Calu3 (cell line): ENCODE results near the gene RAI1. TPM values are rescaled to one million over a fixed set of nuclear protein-coding genes. Genes with fewer than 3 reads are reported as not detected.

ENCODE experiments used
- BruUV-seq: library from RNA; stranded (reverse); fragments of 400-500 nt; replicated peaks from 2 replicates; lab custom pipeline; 2021; lab: Mats Ljungman, UMichigan
- CTCF ChIA-PET: fragments of 300-600 bp; sonication (Branson Sonifier 250); formaldehyde crosslinking; loops from one replicate; lab custom pipeline; 2022; ENCODE audit warnings: antibody characterized with exemption; lab: Charles Lee
- DNase-seq: peaks from one replicate; pipeline ENCODE4 v3.0.0; 2022
- H3K27ac Mint-ChIP-seq: one replicate; pipeline ENCODE4 v1.8.0; 2022; ENCODE audit warnings: mixed read lengths; ENCODE audit not compliant: unreplicated experiment
- H3K27me3 Mint-ChIP-seq: one replicate; pipeline ENCODE4 v1.8.0; 2022; ENCODE audit warnings: mixed read lengths; ENCODE audit not compliant: unreplicated experiment
- H3K36me3 Mint-ChIP-seq: one replicate; pipeline ENCODE4 v1.8.0; 2022; ENCODE audit warnings: mild to moderate bottlenecking, moderate library complexity, mixed read lengths; ENCODE audit not compliant: insufficient read depth, unreplicated experiment
- H3K4me1 Mint-ChIP-seq: one replicate; pipeline ENCODE4 v1.8.0; 2022; ENCODE audit warnings: mild to moderate bottlenecking, low read depth, mixed read lengths; ENCODE audit not compliant: unreplicated experiment
- H3K4me3 Mint-ChIP-seq: one replicate; pipeline ENCODE4 v1.8.0; 2022; ENCODE audit warnings: mild to moderate bottlenecking, low read depth, moderate library complexity, mixed read lengths; ENCODE audit not compliant: unreplicated experiment
- H3K9me3 Mint-ChIP-seq: one replicate; pipeline ENCODE4 v1.8.0; 2022; ENCODE audit warnings: low read depth, mixed read lengths; ENCODE audit not compliant: unreplicated experiment
- CTCF ChIP-seq: fragments of 200-600 bp; IDR thresholded peaks from one replicate; pipeline ENCODE4 v1.8.0; 2022; ENCODE audit warnings: antibody characterized with exemption; ENCODE audit not compliant: unreplicated experiment
- intact Hi-C: fragments of 100-400 bp; cut with micrococcal nuclease; formaldehyde crosslinking; loops from one replicate; pipeline ENCODE4 v1.10.0; 2022; ENCODE audit not compliant: unreplicated experiment
- total RNA-seq: library from RNA; stranded (reverse); gene quantifications from 2 replicates; pipeline ENCODE4 v1.2.3, GENCODE V29; 2022

RAI1 gene
- total RNA-seq, 1 experiment from 2014 or later: 38.0 TPM

- intact Hi-C loops: no loop called here
- no TSS peak for BruUV-seq
- Mint-ChIP-seq H3K9me3 (no peaks in the 10 kb centered on the region), H3K36me3 (peaks cover 30% of the 10 kb centered on the region), H3K27ac (peak overlapping the region; percentile 63), H3K4me3 (peak overlapping the region; percentile 40), H3K27me3 (no peaks in the 10 kb centered on the region), H3K4me1 (peaks cover 46% of the 10 kb centered on the region)
- no peak for DNase-seq
- no peak for TF ChIP-seq CTCF
- CTCF ChIA-PET: interaction anchor here (1.2 to 1.4 kb wide), 2 partner anchors 13 to 14 kb away, joined by 3 to 6 read pairs; no protein-coding TSS in a partner anchor
These were observed 46.9 kb downstream of the RAI1 start for GRCh38 chr17:17728146-17728545.

- H3K4me3 Mint-ChIP-seq: peak overlapping the region; percentile 40
- H3K27me3 Mint-ChIP-seq: no peaks in the 10 kb centered on the region
- peak overlapping the region; percentile 63 for H3K27ac Mint-ChIP-seq
- no peaks in the 10 kb centered on the region for H3K9me3 Mint-ChIP-seq
- no TSS peak for BruUV-seq
- peaks cover 30% of the 10 kb centered on the region for H3K36me3 Mint-ChIP-seq
- peaks cover 52% of the 10 kb centered on the region for H3K4me1 Mint-ChIP-seq
- no peak for TF ChIP-seq CTCF
- DNase-seq: peak; percentile 65
- CTCF ChIA-PET: interaction anchor here (1.2 to 1.4 kb wide), 2 partner anchors 12 to 15 kb away, joined by 3 to 6 read pairs; no protein-coding TSS in a partner anchor
- intact Hi-C loops: no loop called here
These were observed 47.4 kb downstream of the RAI1 start for GRCh38 chr17:17728550-17729251.

GRCh38 chr17:17729620-17730249 lies 48.5 kb downstream of the RAI1 start:
- no TSS peak for BruUV-seq
- H3K36me3 Mint-ChIP-seq: peaks cover 25% of the 10 kb centered on the region
- CTCF ChIA-PET: interaction anchor here (1.2 to 1.4 kb wide), 2 partner anchors 11 to 16 kb away, joined by 3 to 6 read pairs; no protein-coding TSS in a partner anchor
- peak; percentile 69 for TF ChIP-seq CTCF
- intact Hi-C loops: loop anchor here (5.0 to 10.0 kb wide), 2 partner anchors 37 to 55 kb away; no protein-coding TSS in a partner anchor
- H3K27ac Mint-ChIP-seq: peak overlapping the region; percentile 63
- DNase-seq: peak; percentile 69
- H3K9me3 Mint-ChIP-seq: no peaks in the 10 kb centered on the region
- peaks cover 52% of the 10 kb centered on the region for H3K4me1 Mint-ChIP-seq
- H3K4me3 Mint-ChIP-seq: peak overlapping the region; percentile 26
- H3K27me3 Mint-ChIP-seq: no peaks in the 10 kb centered on the region

DNA sequence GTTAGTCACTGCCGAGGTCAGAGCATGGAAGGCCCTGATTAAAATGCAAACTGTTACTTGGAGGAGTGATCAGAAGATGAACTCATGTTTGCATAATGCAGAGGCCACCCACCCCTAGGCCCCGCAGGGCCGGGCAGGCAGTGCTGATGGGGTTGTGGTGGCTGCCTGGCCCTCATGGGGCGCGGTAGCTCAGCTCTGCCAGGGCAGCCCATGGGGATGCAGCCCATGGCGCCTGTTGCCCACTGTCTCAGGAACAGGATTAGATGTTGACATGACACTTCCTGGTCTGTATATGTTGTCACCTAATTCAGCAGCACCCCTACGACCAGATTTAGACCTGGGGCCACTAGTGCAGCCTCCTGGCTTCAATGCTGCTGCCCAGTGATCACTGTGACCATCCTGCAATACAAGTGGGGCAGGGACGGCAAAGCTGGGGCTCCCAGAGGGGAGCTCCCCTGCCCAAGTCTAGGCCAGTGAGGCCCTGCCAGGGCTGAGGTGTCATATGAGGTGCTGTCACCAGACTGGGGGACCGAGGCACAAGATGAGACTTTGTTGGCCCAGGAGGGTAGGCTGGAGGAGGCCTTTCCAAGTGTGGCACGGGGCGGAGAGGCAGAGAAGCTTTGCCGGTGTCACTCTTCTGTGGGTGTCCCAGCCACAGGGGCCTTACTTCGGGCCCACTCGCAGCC lies 49.1 kb downstream of the RAI1 start:
- no TSS peak for BruUV-seq

More for the DNA sequence above, 49.1 kb downstream of the RAI1 start:
- no peak overlapping the region for H3K4me3 Mint-ChIP-seq
- peaks cover 25% of the 10 kb centered on the region for H3K36me3 Mint-ChIP-seq
- DNase-seq: no peak
- CTCF ChIA-PET: no interaction called here
- intact Hi-C loops: loop anchor here (5.0 to 10.0 kb wide), 2 partner anchors 38 to 54 kb away; no protein-coding TSS in a partner anchor
- no peaks in the 10 kb centered on the region for H3K9me3 Mint-ChIP-seq
- peaks cover 52% of the 10 kb centered on the region for H3K4me1 Mint-ChIP-seq
- H3K27me3 Mint-ChIP-seq: no peaks in the 10 kb centered on the region
- no peak for TF ChIP-seq CTCF
- H3K27ac Mint-ChIP-seq: peak overlapping the region; percentile 63
